GM18526 (cell line): Measurements from ENCODE around the gene MICAL3.

Experiments
- POLR2A ChIP-seq: IDR thresholded peaks from 3 replicates; pipeline ENCODE4 v1.6.1; 2011; ENCODE audit not compliant: insufficient read length; ENCODE audit errors: extremely low read depth

MICAL3 gene

DNA sequence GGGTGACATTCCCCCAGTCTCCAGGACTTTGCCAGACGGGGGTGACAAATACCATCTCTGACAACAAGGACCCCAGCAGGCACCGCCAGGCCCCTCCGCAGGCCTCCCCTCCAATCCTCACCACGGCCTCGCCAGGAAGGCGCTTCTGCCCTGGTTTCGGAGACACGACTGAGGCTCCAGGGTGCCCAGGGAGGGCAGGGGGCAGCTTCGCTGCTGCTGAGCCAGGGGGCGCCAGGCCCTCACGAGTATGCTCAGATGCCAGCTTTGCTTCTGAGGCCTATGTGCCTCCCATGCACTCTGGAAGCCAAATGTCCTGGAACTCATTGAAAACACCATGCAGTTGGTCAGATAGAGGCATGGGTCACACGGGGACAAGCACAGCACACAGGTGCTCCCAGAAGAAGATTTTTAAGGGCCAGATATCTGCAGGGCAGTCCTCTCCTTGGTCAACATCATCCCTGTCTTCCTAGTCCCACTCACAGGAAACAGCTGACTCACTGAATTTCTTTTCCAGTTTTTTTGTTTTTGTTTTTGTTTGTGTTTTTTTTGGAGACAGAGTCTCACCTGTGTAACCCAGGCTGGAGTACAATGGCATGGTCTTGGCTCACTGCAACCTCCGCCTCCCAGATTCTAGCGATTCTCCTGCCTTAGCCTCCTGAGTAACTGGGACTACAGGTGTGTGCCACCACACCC lies 270.0 kb downstream of the MICAL3 start:
- TF ChIP-seq POLR2A = no peak

DNA sequence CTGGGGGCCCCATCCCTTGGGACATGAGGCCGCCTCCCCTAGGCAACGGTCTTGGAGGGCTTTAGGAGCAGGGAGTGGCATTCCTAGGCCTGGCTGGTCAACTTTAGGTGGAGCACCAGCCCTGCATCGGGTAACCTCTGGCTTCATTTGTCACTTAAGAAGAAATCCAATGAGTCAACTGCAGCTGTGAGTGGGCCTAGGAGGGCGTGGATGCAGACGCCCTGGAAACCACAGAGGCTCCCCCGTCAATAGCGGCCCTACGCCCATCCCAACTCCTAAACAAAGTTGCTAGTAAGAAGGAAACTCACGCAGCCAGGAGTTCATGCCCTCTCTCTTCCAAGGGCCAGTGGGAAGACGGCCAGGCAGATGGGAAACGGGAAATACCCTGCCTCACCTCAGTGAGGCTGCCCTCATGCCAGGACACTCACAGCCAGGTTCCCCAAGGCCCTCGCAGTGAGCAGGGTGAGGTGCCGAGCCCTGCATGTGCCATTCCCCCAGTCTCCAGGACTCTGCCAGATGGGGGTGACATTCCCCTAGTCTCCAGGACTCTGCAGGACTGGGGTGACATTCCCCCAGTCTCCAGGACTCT lies 270.9 kb downstream of the MICAL3 start:
- no peak for TF ChIP-seq POLR2A

DNA sequence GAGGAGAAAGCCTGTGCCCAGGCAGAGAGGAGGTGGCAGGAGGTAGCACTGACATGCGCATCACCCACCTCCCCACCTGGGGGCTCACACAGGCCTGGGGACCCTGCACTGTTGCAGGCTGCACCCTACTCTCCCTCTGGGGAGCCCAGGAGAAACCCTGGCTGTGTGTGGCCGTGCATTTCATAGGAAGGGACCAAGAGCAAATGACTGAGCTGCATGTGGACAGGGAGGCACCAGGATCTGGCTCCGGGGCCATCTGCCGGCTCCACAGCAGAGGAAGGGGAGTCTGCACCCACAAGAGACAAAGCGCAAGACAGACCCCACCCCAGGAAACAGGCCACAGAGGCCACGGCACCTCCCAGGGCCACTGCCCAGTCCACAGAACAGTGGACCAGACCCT lies 272.8 kb downstream of the MICAL3 start:
- TF ChIP-seq POLR2A = no peak

DNA sequence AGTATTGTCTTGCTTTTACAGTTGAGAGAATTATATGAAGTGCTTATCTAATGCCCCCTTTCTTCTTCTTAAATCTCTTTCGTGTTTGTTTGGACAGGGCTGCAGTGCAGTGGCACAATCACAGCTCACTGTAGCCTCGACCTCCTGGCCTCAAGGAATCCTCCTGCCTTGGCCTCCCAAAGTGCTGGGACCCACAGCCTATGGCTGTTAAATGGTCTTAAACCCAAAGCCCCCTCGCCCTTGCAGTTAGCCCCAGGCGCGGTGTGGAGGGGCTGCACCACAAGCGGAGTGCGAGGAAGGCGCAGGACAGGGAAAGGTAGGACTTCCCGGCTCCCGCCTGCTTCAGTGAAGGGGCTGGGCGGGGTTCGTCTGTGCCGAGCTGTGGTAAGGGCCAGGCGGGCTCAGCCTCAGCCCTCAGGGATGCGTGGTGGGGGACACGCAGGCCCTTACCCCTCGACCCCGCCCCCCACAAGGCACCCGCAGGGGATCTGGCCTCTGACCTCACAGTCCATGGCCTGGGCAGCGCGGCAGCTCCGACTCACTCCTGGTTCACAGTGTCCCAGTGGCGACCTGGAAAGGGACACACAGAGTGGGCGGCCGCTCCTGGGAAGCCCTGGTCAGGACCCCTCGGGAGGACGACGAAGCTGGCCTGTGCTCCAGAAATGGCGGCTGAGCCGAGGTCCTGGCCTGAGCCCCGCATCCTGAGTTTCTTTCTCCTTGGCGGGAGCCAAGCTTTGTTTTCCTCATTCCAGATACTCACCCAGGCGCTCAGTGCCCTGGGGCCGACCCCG lies 274.6 kb downstream of the MICAL3 start:
- TF ChIP-seq POLR2A = no peak

DNA sequence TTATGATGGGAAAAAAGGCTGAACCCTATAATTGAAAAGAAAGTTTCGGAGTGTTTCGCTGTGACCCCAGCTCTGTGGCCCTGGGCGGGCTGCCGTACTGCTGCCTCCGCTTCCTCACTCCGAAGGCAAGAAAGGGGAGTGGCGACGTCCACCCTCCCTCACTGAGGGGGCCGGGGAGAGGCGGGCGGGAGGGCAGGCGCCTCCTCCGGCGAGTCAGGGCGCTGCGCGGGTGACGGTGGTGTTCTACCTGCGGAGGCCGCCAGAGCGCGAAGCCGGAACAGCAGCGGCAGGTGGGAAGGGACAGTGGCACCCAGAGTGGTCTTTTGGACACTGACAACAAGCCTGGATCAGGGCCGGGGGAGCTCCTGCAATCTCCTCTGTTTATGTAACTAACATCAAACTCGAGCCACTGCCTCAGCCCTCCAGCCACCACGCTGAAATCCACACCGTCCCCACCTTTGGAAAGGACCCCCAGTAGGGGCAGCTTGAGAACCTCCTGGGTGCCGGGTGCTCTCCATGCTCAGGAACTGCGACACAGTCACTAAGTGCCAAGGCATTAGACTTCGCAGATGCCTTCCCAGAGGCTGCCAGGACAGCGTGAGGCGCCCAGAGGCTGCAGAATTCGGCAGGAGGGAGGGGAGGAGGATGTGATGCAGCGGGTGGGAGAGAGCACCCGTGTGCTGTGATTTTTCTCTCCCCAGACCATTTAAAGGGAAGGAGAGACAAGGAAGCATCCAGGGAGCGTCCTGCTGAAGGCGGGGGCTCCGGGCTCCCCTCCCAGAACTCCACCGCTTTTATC lies 275.6 kb downstream of the MICAL3 start:
- TF ChIP-seq POLR2A = no peak

DNA sequence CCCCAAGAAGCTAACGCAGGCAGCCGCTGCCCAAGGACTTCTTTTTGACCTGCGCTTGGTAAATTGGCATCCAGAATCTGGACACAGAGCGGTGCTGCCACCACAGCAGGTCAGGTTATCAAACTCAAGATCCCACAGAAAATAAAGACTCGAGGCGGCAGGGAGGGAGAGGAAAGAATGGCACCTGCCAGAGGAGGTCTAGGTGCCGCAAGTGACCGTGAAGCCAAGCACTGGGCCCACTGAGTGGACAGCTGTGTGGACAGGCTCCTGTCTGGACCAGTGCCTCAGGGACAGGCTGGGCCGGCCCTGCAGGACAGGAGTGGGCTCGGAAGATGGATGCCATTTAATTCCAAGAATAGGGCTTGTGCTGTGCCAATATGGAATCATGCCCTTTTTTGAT lies 277.4 kb downstream of the MICAL3 start:
- no peak for TF ChIP-seq POLR2A

DNA sequence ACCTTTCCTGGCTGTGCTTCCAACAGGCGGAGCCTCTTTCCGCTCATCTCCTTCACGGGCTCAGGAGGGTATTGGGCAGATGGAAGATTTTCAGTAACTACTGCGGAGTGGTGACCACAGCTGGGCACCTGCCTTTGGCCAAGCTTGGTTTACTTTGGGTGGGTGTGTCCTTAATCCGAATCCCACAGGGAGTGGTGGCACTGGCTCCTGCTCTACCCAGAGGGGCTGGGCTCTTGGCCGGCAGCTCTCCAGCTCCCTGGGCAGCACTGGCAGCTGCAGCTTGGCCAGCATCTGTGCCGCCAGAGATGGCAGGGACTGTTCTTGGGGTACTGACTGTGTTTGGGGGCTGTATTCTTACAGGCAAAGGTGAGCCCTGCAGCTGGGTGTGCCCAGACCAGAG lies 279.9 kb downstream of the MICAL3 start:
- no peak for TF ChIP-seq POLR2A

DNA sequence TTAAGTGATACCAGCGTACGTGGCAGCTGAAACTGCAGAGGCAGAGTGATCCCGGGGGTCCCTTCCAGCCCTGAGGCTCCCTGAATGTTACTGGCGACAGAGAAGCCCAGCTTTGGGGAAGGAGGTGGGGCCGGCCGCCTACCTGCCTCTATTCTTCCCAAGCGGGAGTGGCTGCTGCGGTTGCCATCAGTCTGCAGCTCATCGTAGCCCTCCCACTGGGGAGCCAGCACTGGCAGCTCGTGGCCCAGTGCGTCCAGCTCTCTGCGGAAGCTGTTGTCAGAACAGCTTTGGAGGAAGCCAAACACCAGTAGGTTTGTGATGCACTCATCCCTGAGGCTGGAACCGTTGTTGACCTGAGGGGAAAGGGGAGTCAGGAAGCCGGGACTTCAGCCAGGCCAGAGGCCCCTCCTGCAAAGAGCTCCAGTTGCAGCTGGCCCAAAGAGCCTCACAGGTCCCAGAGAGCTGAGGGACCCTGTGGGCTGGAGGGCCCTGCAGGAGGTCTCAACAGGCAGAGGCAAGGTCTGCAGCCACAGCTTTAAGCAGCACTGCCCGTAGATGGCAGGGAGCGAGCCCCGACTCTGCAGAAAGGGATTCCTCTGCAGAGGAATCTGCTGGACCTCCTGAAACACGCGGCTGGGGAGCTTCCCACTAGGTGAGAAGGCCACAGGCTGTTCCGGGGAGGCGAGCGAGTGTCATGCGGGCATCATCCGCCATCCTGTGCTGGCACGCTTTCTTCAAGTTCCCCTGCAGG lies 280.5 kb downstream of the MICAL3 start:
- TF ChIP-seq POLR2A = no peak

DNA sequence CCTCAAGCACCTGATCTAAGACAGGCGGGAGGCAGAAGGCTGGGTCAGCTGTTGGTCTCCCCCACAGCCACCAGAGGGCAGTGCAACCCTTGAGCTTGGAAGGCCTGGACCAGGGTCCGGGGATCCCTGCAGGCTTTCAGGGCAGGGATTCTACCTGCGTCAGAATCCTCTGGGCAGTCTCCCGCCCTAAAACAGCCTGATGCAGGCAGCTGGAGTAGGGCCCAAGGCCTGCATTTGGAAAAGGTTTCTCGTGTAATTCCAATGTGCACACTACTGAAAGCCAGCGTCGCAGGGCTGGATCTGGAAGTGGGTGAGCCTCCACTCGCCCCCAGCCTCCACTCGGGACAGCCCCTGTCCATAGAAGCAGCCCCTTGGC lies 281.8 kb downstream of the MICAL3 start:
- TF ChIP-seq POLR2A = no peak

DNA sequence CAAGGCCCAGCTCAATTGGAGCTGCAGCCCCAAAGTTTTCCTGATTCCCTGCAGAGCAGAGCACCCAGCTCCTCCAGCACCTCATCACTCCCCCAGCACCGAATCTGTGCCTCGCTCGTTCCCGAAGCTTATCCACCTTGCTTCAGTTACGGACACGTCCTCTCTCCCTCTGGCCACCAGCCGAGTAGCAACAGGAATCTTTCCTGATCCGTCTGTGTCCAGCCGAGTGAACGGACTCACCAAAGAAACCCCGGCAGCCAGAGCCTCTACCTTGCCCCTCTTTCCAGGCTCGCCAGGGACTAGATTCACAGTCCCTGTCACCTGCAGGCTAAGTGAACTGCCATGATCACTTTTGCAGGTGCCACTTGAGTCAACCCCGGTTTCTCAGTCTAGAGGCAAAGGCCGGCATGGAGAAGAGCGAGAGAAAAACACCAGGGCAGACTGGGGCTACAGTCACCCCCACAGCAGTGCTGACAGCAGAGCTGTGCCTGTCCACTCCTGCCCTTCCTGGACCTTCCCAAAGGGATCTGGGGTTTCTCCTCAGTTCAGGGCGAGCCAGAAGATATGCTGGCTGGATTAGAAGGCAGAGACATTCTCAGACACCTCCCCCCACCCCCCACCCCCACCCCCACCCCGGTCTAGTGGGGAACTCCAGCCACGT lies 282.4 kb downstream of the MICAL3 start:
- TF ChIP-seq POLR2A = no peak

DNA sequence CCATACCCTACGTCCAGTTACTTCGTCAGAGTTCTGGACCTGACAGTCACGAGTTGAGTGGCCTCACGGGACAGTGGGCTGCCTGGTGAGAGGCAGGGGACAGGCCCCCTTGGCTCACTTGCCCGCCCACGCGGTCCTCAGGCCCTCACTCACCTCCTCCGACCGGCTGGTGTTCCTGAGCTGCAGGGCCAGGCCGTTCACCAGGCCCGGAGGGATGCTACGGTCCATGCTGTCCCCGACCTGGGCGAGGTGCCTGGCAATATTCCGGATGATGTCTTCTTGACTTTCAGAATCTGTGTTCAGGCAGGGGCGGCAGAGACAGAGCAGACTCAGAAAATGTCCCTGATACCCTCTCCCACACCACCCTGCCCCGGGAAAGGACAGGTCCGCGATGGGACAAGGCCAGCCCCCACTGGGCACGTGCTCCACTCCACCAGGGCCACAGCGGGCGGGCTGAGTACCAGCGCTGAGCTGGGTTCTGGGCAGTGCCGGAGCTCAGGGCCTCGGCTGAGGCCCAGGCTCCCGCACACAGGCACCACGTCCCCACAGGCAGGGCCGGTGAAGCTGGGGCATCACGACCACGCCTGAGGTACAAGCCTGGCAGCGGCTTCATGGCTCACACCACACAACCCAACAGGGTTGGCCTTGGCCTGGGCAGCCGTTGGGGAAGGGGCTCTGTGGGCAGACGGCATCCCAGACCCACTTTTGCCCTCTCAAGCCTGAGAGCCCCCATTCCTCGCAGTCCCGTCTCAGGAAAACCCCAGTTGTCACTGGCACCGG lies 285.0 kb downstream of the MICAL3 start:
- no peak for TF ChIP-seq POLR2A

DNA sequence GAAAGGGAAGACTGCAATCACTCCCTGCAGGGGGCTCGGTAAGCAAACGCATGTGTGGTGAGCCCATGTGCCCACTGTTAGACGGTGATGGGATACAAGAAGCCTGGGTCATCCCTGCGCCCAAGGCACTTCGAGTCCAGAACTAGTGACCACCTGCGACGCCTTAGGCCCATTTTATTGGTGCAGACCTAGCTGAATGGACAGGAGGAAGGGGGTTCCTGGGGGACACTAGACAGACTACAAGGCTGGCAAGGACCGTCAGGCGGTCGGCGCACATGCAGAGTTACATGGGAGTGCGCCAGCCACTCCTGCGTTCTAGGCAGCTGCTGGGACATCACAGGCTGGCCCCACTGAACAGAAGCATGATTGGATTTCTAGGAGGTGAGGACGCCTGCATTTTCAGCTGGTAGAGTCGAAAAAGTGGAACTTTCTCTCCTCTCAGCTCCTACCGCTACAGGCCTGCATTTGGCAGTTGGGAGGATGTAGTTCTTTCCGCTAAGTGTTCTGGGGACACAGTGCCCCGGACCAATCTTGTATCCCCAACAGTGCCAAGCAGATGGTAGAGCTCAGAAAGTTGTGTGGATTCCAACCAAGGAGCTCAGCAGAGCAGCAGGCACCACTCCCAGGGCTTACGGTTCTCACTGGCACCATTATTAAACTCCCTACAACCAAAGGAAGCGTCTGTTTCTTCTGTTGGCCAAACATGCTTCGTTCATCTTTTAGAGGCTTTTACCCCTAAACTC lies 285.8 kb downstream of the MICAL3 start:
- TF ChIP-seq POLR2A = no peak
